Epithelial cell of esophagus (primary cell): Measurements from ENCODE around the gene AKT3.

Source experiments
- DNase-seq: peaks from one replicate; pipeline ENCODE4 v3.0.0; 2010; ENCODE audit warnings: low read depth
- H3K4me3 ChIP-seq: 2 replicates; pipeline ENCODE4 v1.5.1; 2011; ENCODE audit warnings: mild to moderate bottlenecking, low read length, control low read depth
- TF ChIP-seq, protein P1 (sequence below): IDR thresholded peaks from 2 replicates; pipeline ENCODE4 v1.5.1; 2011; ENCODE audit warnings: low read depth, mild to moderate bottlenecking, low read length, control low read depth, inconsistent platforms; ENCODE audit not compliant: insufficient read depth; ENCODE audit errors: missing control alignments

The AKT3 gene

DNA sequence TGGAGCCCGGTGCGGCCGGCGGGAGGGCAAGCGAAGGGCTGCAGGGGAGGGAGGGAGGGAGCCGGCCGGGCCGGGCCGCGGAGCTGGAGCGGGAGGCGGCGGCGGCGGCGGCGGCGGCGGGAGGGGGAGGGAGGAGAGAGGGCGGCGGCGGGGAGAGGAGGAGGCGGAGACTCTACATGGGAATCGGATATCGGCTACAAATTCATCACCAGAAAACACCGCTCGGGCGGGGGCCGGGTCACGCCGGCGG, at the start of gene AKT3:
TSS of gene AKT3 (minus strand) at position 42 of the 250 bp plus-strand sequence. CDS start 7,073 bp downstream, outside the sequence.
- H3K4me3 ChIP-seq = peak within 1 kb of the TSS; percentile 43
- TF ChIP-seq, protein P1, sequence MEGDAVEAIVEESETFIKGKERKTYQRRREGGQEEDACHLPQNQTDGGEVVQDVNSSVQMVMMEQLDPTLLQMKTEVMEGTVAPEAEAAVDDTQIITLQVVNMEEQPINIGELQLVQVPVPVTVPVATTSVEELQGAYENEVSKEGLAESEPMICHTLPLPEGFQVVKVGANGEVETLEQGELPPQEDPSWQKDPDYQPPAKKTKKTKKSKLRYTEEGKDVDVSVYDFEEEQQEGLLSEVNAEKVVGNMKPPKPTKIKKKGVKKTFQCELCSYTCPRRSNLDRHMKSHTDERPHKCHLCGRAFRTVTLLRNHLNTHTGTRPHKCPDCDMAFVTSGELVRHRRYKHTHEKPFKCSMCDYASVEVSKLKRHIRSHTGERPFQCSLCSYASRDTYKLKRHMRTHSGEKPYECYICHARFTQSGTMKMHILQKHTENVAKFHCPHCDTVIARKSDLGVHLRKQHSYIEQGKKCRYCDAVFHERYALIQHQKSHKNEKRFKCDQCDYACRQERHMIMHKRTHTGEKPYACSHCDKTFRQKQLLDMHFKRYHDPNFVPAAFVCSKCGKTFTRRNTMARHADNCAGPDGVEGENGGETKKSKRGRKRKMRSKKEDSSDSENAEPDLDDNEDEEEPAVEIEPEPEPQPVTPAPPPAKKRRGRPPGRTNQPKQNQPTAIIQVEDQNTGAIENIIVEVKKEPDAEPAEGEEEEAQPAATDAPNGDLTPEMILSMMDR = no peak
- peak; percentile 76 for DNase-seq

DNA sequence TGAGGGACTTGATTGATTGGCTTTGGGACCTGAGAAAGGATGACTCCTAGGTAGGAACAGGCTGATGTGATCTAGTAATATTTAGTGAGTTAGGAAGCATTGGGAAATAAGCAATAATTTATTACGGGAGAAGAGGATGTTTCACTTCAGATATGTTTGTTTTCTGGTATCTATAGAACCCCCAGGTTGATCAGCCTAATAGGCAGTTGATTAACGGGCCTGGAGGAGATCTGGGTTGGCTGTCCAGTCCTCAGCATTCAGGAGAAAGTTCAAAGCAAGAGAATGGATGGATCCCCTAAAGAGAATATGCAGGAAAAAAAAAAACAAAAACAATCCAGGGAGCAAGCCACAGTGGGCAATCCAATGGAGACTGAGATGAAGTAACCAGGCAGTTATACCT, 48.2 kb upstream of the AKT3 start:
- TF ChIP-seq, protein P1 = no peak
- no peak overlapping the region for H3K4me3 ChIP-seq
- no peak for DNase-seq

DNA sequence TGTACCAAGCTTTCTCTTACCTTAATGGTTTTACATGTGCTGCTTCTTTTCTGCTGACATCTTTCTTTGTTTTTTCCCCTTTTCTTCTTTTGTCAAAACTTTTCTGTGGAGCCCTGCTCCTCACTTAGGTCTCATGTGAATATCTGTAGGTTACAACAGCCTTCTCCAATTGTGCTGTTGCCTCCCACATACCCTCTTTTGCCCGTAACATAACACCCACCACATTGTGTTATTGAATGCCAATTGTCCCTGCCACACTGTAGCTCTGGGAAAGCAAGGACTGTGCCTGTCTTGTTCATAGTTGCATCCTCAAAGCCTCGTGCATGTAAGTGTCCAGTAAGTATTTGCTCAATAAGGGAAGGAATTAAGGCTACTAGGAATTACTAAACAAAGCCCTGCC, 46.3 kb upstream of the AKT3 start:
- DNase-seq = no peak
- H3K4me3 ChIP-seq = no peak overlapping the region
- TF ChIP-seq, protein P1 = no peak

DNA sequence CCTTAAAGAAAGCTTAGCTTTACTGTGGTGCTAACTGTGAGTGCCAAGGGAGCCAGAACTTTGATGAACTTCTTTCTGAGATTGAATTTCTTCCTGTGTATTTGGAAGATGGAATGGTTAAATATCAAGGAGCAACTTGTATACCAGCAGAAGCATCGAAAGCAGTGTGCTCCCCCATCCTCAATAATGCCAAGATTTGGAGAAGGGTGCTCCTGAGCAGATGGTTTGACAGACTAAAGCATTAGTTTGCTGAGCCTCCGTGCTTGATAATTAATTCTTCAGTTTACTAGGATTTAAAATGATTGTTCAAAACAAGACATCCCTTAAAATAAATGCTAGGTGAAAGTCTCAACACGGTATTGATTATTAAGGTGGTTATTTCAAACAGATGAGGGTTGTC, 42.4 kb upstream of the AKT3 start:
- no peak overlapping the region for H3K4me3 ChIP-seq
- DNase-seq = no peak
- TF ChIP-seq, protein P1 = no peak

DNA sequence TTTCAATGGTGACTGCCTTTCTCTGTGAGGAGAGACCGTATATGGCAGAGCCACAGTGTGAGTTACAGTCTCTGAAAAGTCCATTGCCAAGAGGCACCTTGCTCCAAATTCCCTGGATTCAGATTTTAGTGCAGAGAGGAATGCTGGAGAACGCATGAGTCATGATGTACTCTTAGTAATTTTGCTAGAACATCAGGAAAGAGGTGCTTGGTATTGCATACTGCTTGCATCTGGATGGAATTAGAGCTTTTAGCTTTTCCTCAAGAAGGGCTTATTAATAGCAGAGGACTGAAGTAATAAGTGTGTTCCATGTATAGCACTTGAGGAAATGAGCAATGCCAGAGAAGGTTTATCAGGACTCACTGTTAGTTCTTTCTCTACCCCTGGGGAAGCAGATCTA, 40.5 kb upstream of the AKT3 start:
- peak; percentile 3 for DNase-seq
- no peak overlapping the region for H3K4me3 ChIP-seq
- TF ChIP-seq, protein P1 = no peak

DNA sequence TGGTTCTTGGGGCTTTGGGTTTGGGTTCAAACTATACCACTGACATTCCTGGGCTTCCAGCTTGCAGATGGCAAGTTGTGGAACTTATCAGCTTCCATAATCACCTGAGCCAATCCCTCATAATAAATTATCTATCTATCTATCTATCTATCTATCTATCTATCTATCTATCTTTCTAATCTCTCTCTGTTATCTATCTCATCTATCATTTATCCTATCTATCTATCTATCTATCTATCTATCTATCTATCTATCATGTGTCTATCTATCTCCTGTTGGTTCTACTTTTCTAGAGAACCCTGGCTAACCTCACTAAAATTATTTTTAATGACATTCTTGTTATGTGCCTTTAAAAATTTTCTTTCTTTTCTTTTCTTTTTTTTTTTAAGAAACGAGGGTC, 35.8 kb upstream of the AKT3 start:
- no peak overlapping the region for H3K4me3 ChIP-seq
- TF ChIP-seq, protein P1 = no peak
- DNase-seq = no peak

DNA sequence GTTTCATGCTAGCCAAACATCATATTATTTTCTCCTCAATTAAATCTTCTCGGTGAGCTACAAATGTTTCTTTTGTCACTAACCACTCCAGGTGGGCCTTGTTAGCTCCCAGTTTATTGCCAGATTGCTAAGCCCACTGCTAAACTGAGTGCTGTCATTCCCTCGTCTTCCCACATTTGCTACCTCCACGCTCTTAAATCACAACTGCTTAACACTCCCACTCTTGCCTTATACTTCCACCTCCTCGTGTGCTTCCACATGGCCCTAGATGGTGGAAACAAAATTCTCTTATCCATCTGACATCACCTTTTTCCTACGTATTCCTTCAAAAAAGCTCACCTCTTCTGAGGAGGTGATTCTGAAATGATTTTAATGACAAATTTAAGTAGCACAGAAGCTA, 34.6 kb upstream of the AKT3 start:
- TF ChIP-seq, protein P1 = no peak
- no peak for DNase-seq
- no peak overlapping the region for H3K4me3 ChIP-seq
